ENCODE results near the gene FYB1. TPM values are rescaled to one million over a fixed set of nuclear protein-coding genes. Genes with fewer than 3 reads are reported as not detected.

FYB1 gene
- total and polyA plus RNA-seq, 2 of the 8 experiments (the other 6 are each of a cell fraction or from before 2014, with no cell fraction given) = not detected

DNA sequence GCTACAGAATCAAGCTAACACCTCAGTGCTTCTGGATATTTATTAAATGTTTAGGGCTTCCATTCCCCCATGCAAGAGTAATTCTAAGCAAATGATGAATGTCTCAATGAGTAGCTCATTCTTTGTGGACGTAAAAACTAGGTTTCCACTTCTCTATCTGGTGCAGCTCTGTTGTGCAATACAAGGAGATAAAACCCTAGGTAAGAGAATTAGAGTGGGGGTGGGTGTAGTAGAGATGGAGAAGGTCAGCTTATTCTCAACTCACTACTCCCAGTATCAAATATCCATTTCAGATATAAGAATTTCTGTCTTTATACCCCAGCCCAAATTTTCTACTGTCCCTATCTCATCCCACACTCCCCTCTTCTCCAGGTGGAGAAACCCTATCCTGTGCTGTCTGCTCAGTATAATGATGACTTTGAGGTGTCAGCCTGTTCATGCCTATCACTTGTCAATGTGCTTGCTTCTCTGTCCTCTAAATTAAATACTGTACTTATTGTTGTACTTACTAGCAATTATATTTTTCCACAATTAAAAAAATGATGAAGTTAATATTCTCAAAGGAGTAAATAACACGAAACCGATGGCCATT lies 4.3 kb upstream of the FYB1 start:
- Histone ChIP-seq H2BK120ac (replicated peaks; ENCODE audit: low read depth, low read length) (no peak overlapping the region), H3K4ac (replicated peaks; ENCODE audit: insufficient read length, low read depth, low read length) (no peak overlapping the region), H3K79me2 (ENCODE audit: control insufficient read depth in 1 of 2, insufficient read depth in 2 of 2, low read length in 2 of 2) (no peaks in the 10 kb centered on the region), H3K14ac (ENCODE audit: insufficient read length) (no peak overlapping the region), H2AK5ac (ENCODE audit: low read depth, low read length) (no peak overlapping the region), H2BK15ac (ENCODE audit: low read length) (no peak overlapping the region), H3K27ac (ENCODE audit: low read depth, low read length) (no peak overlapping the region), H3K79me1 (ENCODE audit: low read depth, low read length) (no peaks in the 10 kb centered on the region), H3K9ac (replicated peaks in 1 of 4; ENCODE audit: extremely low read depth in 1 of 4, low read depth in 3 of 4, low read length in 3 of 4) (no peak overlapping the region), H4K91ac (replicated peaks; ENCODE audit: insufficient read length, low read length) (no peak overlapping the region), H2BK20ac (ENCODE audit: low read length) (no peak overlapping the region), H3K36me3 (ENCODE audit: control insufficient read depth in 2 of 4, insufficient read depth in 4 of 4, low read length in 3 of 4) (no peaks in the 10 kb centered on the region), H3K56ac (replicated peaks; ENCODE audit: insufficient read length, low read depth, low read length) (no peak overlapping the region), H4K5ac (ENCODE audit: insufficient read length, low read depth, low read length) (no peak overlapping the region), H3K4me2 (ENCODE audit: insufficient read depth in 1 of 2, low read depth in 2 of 2, low read length in 2 of 2) (no peak overlapping the region), H4K20me1 (replicated peaks in 1 of 2; ENCODE audit: control insufficient read depth in 1 of 2, insufficient read depth in 2 of 2, low read length in 2 of 2) (no peaks in the 10 kb centered on the region), H3K4me3 (ENCODE audit: extremely low read depth in 1 of 4, insufficient read depth in 2 of 4, low read depth in 3 of 4, low read length in 4 of 4) (no peak overlapping the region), H3K18ac (ENCODE audit: extremely low read depth, low read length) (no peak overlapping the region), H3K4me1 (replicated peaks in 1 of 4; ENCODE audit: control insufficient read depth in 3 of 4, insufficient read depth in 4 of 4, low read length in 3 of 4) (peaks cover 0 to 3% (median 0%) of the 10 kb centered on the region in 4 experiments; a peak in 1 of 7 replicates), H3K23me2 (ENCODE audit: low read depth, low read length) (no peaks in the 10 kb centered on the region), H2BK5ac (ENCODE audit: low read depth, low read length) (no peak overlapping the region), H4K8ac (ENCODE audit: extremely low read depth, insufficient read depth, low read length) (no peak overlapping the region), H3K23ac (ENCODE audit: insufficient read length) (no peak overlapping the region), H2BK12ac (ENCODE audit: low read depth, low read length) (no peak overlapping the region), H3K27me3 (replicated peaks in 1 of 4; ENCODE audit: control insufficient read depth in 3 of 4, extremely low read depth in 1 of 4, insufficient read depth in 3 of 4, low read length in 3 of 4) (no peaks in the 10 kb centered on the region), H2AFZ (ENCODE audit: low read length) (peak overlapping the region; percentile 73; the same call in 1 of the 2 replicates), H3K9me3 (ENCODE audit: insufficient read depth in 2 of 2, low read depth in 1 of 2, low read length in 1 of 2) (no peaks in the 10 kb centered on the region)
- TF ChIP-seq TEAD4 (IDR thresholded peaks at IDR 0.05; ENCODE audit: low read depth, low read length) (no peak), PHF8 (conservative IDR thresholded peaks at IDR 0.05; ENCODE audit: low read depth, low read length) (no peak), BACH1 (IDR thresholded peaks at IDR 0.05; ENCODE audit: low read length) (no peak), YY1 (IDR thresholded peaks at IDR 0.05; ENCODE audit: low read depth, low read length) (no peak), POLR2AphosphoS5 (IDR thresholded peaks at IDR 0.05; ENCODE audit: low read depth, low read length) (no peak), POLR2A (IDR thresholded peaks at IDR 0.05; ENCODE audit: control extremely low read depth in 1 of 2, low read depth in 2 of 2, low read length in 2 of 2) (no peak), EP300 (IDR thresholded peaks at IDR 0.05; ENCODE audit: borderline replicate concordance in 1 of 2, low read depth in 2 of 2, low read length in 2 of 2) (no peak), SP1 (IDR thresholded peaks at IDR 0.05; ENCODE audit: low read depth, low read length) (no peak), BCL11A (IDR thresholded peaks at IDR 0.05; ENCODE audit: low read depth in 2 of 2, low read length in 2 of 2) (no peak), RBBP5 (IDR thresholded peaks at IDR 0.05; ENCODE audit: borderline replicate concordance, low read depth, low read length) (no peak), EZH2 (IDR thresholded peaks at IDR 0.05; ENCODE audit: low read depth, low read length, severe bottlenecking) (no peak), SP4 (IDR thresholded peaks at IDR 0.05; ENCODE audit: low read length) (no peak), GABPA (IDR thresholded peaks at IDR 0.05; ENCODE audit: borderline replicate concordance, insufficient read depth, low read length) (no peak)
- 92% methylated on average over 3 of the region's 3 CpGs; no CpG with 5 or more reads in 1 of the 2 experiments for WGBS, 2 experiments (ENCODE audit: extremely low coverage in 1 of 2, insufficient coverage in 1 of 2, insufficient read length in 1 of 2, insufficient replicate concordance in 2 of 2, low coverage in 1 of 2, low lambda C conversion rate in 2 of 2, missing lambda C conversion rate in 1 of 2)
- DNase-seq (ENCODE audit: low read depth in 1 of 2, low spot score in 2 of 2) (no peak), FAIRE-seq (no peak)
- POLR2A ChIA-PET (ENCODE audit: partially characterized antibody) = no interaction called here
- CTCF ChIA-PET (ENCODE audit: partially characterized antibody) = interaction anchor here (0.5 to 1.7 kb wide), 3 partner anchors 12 to 391 kb away, joined by 3 to 7 read pairs (median 3); no protein-coding TSS in a partner anchor

All from H1 (cell line).